Inferior parietal cortex (tissue), 1 donor: Measurements from ENCODE around the gene ANAPC7.
"Not testable (repeated sequence)": the region's sequence is repeated elsewhere in the genome, so short reads cannot be mapped to it uniquely, and the experiment has no call there.

Source experiments
- DNase-seq: peaks from one replicate; pipeline ENCODE4 v3.0.0-alpha.2; 2016; ENCODE audit errors: extremely low spot score

The ANAPC7 gene

DNA sequence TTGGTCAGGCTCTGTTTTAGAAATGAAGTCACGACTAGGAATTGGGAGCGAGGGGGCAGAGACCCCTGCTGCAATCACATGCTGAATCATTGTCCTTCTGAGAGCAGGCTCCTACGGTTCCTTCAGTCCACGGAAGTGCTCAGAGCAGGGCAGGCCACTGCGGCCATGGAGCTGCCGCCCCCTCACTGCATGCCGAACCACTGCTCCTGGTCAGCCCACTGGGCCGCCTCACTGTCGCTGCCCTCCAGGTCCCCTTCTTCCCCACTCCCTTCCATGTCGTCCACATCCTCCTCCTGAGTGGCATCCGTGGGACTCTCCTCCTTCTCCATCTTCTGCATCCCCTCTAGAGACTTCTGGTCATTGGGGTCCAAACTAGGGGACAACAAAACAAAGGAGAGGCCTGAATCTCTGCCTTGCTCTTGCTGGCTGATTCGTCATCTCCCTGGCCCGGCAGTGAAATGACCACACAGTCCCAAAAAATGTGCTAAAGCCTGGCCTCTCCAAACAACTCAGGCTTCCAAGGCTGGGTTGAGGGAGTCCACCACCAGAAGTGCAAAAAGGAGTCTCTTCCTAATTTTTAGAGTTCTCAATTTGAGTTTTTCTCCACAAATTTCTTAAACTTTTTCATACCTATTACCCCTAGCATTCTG, 29.4 kb downstream of the ANAPC7 start:
- no peak for DNase-seq

DNA sequence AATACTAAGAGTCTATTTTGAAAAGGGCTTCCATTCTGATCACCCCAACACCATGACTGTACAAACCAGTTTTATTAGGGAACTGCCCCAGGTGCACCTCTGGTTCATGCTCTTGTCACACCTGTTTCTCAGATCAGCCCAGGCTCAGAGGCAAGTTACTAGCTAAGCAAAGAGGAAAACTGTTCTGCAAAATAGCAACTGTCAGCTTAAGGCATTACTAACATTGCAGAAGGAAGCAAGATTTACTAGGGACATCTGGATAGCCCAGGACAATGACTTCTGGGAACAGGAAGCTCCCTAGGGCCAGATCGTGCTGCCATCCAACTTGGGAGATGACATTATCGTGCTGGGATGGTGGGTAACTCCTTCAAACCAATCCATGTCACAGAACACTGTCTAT, 30.1 kb downstream of the ANAPC7 start:
- DNase-seq = no peak

DNA sequence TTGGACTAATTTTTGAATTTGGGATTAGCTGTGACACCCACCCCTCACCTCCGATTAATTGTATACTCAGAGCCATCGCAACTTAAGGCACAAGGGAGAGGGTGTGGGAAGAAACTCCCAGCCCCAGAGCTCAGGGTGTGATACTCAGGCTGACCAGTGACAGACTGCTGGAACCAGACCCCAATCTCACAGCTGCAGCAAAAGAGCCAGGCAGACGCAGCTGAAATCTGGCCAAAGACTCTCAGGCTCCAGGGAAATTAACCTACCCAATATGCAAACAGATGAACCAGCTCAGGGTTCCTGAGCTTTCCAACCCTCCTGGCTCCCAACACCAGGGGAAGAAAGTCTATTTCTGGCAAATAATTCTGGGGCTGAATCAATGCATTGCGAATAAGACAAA, 30.5 kb downstream of the ANAPC7 start:
- DNase-seq = no peak

DNA sequence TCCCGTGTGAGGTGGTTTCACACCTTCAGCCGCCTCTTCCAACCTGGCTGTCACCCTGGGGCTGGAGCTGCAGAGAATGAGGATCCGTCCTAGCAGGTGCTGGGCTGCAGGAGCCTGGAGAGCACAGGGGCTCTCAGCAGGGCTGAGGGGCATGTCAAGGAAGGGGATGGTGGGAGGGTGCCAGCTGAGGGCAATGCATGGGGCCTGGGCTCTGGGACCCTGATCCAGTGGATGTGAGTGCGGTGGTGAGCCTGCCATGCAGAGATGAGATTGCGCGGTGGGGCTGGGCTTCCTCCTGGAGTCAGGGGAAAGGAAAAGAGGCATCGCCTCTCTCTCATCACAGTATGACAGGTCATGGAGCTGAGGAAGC, 31.5 kb downstream of the ANAPC7 start:
- no peak for DNase-seq

DNA sequence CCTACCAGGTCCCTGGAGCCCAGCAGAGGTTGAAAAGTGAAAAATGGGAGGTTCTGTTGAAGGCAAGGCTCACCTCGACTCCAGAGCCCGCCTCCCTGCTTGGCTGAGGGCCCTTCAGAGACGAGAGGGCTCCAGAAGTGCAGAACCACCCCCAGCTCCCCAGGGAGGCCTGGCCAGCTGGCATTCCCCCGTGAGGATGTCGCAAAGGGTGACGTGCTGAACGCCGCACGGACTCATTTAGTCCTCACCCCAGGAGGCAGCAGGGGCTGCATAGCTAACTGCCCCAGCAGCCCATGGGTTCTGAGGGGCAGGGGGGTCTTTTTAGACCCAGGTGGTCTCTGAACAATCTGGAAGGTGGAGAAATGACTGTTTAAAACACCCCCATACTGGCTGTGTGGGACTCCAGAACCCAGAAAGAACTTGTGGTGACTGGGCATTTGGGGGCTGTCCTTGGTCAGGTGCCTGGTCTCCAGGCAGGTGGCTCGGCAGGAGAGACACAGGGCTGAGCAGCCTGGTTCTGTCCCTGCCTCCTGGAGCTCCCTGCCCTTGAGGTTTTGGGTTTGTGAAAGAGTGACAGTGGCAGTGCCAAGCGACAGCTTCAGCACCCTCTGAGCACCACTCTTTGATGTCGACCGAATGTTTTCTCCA, 32.0 kb downstream of the ANAPC7 start:
- DNase-seq = no peak

DNA sequence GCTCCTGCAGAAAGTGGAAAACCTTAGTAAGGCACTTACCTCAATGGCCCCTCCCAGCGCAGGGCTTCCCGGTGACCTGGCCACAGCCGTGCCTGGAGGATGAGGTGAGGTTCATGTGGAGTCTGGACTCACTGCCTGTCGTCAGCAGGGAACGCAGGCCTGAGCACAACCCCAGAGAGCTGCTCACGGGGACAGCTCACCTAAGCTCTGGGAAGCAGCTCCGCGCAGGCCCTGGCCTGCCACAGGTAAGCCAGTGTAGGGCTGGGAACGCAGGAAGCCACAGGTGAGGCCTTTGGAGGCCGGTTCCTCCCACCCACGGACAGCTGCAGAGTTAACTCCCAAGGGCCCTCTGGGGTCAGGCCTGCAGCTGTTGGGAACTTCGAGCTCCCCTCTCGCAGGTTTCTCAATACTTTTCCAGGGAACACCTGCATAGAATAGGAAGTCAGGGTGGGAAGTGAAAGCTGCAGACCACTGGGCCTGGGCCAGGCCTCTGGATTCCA, 32.7 kb downstream of the ANAPC7 start:
- DNase-seq = no peak

DNA sequence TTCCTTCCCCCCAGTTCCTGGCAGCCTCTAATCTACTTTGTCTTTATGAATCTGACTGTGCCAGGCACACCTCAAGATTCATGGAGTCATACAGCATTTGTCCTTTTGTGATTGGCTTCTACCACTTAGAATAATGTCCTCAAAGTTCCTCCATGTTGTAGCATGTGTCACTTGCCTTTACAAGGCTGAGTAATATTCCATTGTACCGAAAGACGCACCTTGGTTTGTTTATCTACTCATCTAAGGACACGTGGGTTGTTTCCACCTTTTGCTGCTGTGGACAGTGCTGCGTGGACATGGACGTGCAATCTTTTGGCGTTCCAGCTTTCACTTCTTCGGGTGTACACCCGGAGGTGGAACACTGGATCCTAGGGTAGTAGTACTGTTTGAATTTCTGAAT, 33.5 kb downstream of the ANAPC7 start:
- no peak for DNase-seq

DNA sequence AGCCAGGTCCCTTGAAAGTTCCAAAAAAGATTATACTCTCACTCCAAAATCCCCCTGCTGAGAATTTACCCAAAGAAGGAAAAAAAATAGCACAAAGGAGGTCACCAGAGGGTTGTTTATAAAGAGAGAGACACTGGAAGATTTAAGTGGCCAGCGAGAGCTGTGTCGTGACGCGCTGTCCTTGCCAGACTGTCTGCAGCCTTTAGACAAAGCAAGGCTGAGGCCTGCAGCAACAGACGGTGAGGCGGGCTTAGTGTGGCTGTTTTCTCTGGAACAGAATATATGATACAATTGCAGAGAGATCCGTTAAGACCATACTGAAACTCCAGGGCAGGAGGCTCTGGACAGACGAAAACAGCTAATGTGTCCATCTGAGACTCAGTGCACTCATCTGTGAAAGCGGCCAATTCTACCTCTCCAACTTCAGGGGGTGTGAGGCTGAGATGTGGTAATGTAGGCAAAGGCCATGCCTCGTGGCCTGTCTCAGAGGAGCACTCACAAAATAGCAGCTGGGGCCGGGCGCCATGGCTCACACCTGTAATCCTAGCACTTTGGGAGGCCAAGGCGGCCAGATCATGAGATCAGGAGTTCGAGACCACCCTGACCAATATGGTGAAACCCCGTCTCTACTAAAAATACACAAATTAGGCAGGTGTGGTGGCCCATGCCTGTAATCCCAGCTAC, 36.2 kb downstream of the ANAPC7 start:
- DNase-seq = no peak

DNA sequence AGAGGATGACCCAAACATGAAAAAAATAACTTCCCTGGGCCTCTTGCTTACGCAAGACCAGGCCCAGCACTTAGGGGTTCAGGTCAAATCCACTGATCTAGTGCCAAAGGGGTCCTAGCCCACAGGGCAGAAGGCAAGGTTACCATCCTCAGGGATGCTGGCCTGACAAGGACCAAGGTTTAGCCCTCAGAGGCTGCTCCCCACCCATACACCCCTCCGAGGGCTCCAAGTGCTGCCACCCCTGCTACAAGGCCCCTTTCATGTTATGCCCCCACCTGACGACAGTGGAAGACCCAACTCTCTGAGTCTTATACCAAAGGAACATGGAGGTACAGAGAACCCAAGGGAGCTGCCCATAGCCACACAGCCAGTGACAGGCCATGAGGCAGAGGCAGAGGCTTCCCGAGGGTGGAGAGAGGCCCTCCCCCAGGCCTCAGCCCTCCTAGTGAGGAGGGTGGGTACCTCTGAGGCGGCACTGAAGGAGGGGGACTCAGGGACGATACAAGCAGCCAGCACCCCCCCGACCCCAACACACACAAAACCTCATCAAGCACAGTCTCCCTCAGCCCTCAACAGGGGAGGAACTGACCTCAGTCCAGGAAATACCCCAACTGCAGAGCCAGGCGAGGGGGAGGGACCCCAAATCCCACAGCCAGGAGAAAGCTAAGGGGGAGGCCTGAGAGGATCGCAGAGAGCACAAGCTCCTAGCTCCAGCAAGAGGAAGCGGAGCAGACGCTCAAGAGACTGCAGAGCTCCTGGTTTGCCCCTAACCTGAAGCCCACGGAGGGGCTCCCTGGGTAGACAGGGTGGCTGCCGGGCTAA, 37.0 kb downstream of the ANAPC7 start:
- no peak for DNase-seq

DNA sequence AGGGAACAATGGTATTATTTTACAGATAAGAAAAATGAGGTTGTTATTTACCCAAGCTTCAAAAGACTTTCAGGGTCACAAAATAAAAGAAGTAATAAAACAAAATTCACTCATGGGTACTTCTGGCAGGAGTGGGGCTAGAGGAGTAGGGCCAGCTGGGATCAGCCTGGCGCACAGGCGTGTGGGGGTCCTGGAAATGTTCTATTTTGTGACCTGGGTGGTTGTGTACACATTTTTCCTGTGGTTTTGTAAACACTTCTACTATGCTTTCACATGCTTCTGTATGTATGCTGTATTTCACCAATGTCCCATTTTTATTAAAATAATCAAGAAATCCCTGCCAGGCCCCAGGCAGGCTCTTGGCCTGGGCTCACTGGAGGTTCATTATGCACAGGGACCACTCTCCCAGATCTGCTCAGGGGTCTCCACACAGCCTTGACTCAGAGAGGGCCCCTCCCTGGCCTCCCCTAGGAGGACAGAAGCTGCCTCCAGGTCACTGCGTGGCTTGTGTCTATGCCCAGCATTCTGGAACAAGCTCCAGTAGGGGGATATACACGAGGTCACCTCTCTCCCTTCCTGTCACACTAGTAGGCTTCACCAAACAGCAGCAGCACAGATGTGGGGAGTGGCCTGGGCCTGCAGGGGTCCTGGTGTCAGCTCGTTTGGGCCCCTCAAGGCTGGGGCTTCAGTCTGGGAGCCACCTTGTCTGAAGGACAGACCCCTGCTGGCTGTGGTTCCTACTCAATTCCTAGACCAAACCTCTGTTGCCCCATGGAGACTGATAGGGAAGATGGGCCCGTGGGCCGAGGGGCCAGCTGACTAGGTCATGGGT, 37.8 kb downstream of the ANAPC7 start:
- no peak for DNase-seq

DNA sequence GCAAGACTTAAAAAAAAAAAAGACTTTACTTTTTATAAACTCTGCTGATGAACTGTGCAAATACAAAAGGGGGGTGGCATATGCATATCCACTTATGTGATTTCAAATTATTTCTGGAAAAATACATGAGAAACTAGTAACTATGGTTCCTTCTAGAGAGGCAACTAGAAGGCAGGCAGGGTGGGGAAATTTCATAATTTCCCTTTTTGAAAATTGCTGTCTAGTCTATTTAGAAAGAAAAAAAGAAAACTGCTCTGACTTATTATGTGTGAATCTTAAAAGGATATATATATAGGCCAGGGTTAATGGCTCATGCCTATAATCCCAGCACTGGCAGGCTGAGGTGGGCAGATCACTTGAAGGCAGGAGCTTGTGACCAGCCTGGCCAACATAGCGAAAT, 42.3 kb downstream of the ANAPC7 start:
- no peak for DNase-seq

DNA sequence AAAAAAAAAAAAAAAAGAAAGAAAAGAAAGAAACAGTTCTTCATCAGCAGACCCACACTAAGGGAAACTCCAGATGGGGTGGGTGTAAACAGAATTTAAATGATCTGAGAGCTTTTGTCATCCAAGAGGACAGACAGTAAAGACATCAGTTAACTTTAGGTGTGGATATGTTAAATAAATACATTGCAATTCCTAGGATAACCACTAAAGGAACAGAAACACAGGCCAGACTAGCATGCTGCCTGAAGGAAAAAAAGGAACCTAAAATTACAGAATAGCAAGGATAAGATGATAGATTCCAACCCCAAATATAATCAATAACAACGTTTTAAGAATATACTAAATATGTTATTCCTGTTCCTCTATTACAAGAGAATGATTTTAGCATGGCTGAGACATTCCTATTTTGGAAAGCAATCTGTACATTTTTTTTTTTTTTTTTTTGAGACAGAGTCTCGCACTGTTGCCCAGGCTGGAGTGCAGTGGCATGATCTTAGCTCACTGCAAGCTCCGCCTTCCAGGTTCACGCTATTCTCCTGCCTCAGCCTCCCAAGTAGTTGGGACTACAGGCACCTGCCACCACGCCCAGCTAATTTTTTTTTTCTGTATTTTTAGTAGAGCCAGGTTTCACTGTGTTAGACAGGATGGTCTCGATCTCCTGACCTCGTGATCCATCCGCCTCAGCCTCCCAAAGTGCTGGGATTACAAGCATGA, 45.0 kb downstream of the ANAPC7 start:
- not testable (repeated sequence) for DNase-seq

DNA sequence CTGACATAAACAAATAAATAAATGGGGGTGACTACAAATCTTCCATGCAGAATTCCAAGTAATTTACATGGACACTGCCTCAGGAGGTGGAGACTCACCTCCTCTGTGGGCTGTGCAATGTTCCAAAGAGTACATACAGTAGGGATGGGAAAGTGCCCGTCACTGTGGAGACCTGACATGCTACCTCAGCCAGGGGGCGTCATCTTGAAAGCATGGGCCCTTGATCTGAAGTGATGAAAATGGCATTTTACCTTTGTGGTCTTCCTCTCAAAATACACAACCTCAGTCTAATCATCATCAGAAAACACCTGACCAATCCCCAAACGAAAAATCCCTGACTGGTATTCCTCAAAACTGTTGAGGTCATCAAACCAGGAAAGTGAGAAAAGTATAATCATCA, 48.4 kb downstream of the ANAPC7 start:
- DNase-seq = no peak

DNA sequence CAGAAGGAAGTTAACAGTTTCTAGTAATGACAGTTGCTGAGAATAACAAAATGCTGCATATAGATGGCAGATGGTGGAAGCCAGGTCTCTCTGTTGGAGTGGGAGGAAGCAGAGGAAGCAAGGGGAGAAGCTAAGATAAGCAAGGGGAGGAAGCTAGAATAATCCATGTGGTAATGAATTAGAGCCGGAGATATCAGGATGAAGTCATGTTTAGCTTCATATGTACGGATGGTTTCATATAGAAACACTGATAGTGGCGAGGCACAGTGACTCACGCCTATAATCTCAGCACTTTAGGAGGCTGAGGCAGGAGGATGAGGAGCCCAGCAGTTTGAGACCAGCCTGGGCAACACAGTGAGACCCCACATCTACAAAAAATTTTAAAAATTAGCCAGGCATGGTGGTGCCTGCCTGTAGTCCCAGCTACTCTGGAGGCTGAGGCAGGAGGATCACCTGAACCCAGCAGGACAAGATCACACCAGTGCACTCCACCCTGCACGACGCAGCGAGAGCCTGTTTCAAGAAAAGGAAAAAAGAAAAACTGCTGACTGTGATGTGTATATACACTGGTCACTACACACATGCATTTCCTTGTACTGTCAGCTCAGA, 49.2 kb downstream of the ANAPC7 start:
- peak; percentile 55 for DNase-seq

DNA sequence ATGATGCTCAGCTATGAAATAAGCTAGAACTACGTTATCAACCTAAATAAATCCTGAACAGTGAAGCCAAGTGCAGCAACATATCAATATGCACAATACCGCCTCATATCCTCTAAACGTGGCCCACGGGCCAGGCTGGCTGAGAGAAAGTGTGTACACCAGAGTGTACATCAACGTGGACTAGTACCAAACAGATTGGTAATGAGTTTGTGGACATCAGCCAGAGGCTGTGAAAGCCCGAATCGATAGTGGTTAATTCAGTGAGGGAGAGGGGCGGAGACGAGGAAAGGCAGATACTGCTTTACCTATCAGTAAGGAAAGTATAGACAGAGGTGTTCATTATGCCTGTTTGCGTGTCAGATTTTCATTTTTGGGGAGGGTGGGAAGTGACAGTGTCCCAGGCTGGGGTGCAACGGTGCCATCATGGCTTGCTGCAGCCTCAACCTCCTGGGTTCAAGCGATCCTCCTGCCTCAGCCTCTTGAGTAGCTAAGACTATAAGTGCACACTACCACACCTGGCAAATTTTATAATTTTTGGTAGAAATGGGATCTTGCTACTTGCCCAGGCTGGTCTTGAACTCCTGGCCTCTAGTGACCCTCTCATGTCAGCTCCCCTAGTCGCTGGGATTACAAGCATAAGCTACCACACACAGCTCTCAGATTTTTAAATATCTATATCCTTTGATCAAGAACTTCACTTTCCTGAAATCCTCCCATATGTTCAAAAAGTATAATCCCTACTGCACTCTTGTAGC, 50.1 kb downstream of the ANAPC7 start:
- no peak for DNase-seq

DNA sequence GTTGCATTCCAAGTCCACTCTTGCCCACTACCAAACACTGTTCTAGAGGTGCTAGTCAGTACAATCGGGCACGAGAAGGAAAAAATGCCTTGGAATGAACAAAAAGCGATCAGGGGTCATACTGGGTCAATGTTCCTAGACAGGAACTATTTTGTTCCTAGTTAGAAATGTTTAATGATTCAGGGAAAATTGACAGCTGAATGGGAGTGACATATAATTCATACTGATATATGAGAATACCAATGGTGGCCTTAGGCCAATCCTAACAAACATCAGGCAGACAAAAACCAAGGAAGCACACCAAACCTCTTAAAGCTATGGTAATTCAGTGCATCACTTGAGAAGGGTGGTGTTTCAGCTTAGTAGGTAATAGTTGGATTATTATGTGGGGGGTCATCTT, 51.1 kb downstream of the ANAPC7 start:
- DNase-seq = no peak

DNA sequence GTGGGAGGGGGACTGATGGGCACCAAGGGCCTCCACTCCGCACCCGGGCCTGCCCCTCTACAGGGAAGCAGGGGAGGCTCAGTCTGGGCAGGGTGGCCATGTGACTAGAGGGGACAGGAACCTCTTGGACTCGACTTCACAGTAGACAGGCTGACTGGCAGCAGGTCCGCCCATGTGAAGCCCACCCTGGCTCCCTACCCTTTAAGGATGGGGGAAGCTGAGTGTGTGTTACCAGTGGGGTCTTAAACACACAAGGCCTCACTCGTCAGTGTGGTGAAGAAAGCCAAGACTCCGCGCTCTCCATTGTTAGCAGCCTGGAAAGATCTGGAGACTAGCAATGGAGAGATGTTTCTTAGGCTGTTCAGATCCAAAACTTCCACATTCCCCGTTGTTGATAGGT, 52.4 kb downstream of the ANAPC7 start:
- DNase-seq = no peak

DNA sequence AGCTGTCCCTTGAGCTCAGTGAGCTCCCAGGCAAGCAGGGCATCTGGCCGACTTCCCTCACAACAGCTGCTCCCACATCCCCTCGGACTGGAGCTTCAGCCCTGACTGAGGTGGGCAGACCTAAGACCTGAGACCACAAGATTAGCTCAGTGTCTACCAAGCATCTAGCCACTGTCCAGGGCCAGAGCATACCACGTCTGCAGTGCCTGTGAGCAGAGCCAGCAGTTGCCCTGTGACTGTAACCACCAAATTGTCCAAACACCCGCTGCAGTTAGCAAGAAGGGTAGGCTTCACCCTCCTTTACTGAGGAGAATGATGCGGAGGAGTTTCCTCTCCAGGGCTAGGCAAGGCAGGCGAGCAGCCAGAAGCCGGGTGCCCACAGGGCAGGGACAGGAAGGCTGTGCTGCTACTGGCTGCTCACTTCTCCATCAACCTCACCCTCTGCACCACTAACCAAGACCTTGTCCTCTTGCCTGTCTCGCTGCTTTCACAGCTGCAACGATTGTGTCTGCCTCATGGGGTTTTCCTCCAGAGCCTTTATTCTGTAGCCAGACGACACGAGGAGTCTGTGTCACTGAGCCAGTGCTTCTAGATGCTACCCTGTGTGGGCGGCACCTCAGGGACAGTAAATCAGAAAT, 53.9 kb downstream of the ANAPC7 start:
- no peak for DNase-seq

DNA sequence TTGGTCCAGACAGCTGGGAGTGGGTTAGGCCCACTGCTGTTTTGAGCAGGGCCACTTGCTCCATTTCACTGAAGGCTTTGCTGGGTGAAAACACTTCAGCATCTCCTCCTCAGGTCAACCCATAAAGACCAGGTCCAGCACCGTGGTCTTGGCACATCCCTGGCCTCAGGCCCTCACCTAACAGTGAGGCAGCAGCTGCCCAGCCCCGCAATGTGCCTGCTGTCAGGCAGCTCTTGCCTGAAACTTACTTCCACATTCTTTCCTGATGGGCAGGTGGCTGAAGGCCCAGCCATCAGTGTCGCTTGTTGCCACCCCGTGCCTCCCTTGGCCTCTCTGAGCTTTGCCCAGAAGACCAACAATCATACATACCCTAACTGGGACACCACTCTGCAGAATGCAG, 54.4 kb downstream of the ANAPC7 start:
- no peak for DNase-seq
